ENCODE results near the gene FDXACB1. TPM values are rescaled to one million over a fixed set of nuclear protein-coding genes. Genes with fewer than 3 reads are reported as not detected.

FDXACB1 gene
- total RNA-seq, 1 experiment from 2014 or later: 5.2 TPM

GRCh38 chr11:111920908-111921307 lies 41.9 kb upstream of the FDXACB1 start:
- H3K79me2 ChIP-seq (ENCODE audit: low read length): no peaks in the 10 kb centered on the region
- H2AFZ ChIP-seq (ENCODE audit: low read length): no peak overlapping the region
- H3K36me3 ChIP-seq (ENCODE audit: insufficient read depth, low read length): no peaks in the 10 kb centered on the region
- H3K27me3 ChIP-seq (ENCODE audit: low read length): no peaks in the 10 kb centered on the region
- no peak overlapping the region for H3K9ac ChIP-seq (ENCODE audit: low read length)
- no peak for DNase-seq
- no peaks in the 10 kb centered on the region for H3K9me3 ChIP-seq (ENCODE audit: low read length)
- H3K4me3 ChIP-seq (ENCODE audit: low read length): no peak overlapping the region
- no peak overlapping the region for H3K4me2 ChIP-seq (ENCODE audit: low read depth, low read length, poor library complexity, severe bottlenecking)
- no peak overlapping the region for H3K27ac ChIP-seq (ENCODE audit: low read length)
- H3K4me1 ChIP-seq (ENCODE audit: low read length): peaks cover 4% of the 10 kb centered on the region
- H3K9me2 ChIP-seq (replicated peaks; ENCODE audit: insufficient read depth, low read length): no peaks in the 10 kb centered on the region
- no peaks in the 10 kb centered on the region for H4K20me1 ChIP-seq (ENCODE audit: insufficient read depth, low read depth, low read length)

- peaks cover 4% of the 10 kb centered on the region for H3K4me1 ChIP-seq (ENCODE audit: low read length)
- H3K79me2 ChIP-seq (ENCODE audit: low read length): no peaks in the 10 kb centered on the region
- H3K9ac ChIP-seq (ENCODE audit: low read length): no peak within 1 kb of the TSS
- no peaks in the 10 kb centered on the region for H4K20me1 ChIP-seq (ENCODE audit: insufficient read depth, low read depth, low read length)
- no peaks in the 10 kb centered on the region for H3K9me3 ChIP-seq (ENCODE audit: low read length)
- H3K36me3 ChIP-seq (ENCODE audit: insufficient read depth, low read length): no peaks in the 10 kb centered on the region
- no peak within 1 kb of the TSS for H3K4me3 ChIP-seq (ENCODE audit: low read length)
- no peak for DNase-seq
- H2AFZ ChIP-seq (ENCODE audit: low read length): no peak within 1 kb of the TSS
- no peaks in the 10 kb centered on the region for H3K9me2 ChIP-seq (replicated peaks; ENCODE audit: insufficient read depth, low read length)
- H3K27me3 ChIP-seq (ENCODE audit: low read length): no peaks in the 10 kb centered on the region
- H3K4me2 ChIP-seq (ENCODE audit: low read depth, low read length, poor library complexity, severe bottlenecking): no peak within 1 kb of the TSS
- H3K27ac ChIP-seq (ENCODE audit: low read length): no peak within 1 kb of the TSS
Observed at GRCh38 chr11:111918390-111919256, 39.7 kb upstream of the FDXACB1 start, which contains the start of gene C11orf52. C11orf52 (plus strand) TSS chr11:111918913; CDS start chr11:111918973, 60 bp downstream.

- H3K9me2 ChIP-seq (replicated peaks; ENCODE audit: insufficient read depth, low read length): no peaks in the 10 kb centered on the region
- no peak for DNase-seq
- H3K27ac ChIP-seq (ENCODE audit: low read length): no peak overlapping the region
- H3K27me3 ChIP-seq (ENCODE audit: low read length): no peaks in the 10 kb centered on the region
- no peak overlapping the region for H3K4me3 ChIP-seq (ENCODE audit: low read length)
- H3K79me2 ChIP-seq (ENCODE audit: low read length): no peaks in the 10 kb centered on the region
- H4K20me1 ChIP-seq (ENCODE audit: insufficient read depth, low read depth, low read length): no peaks in the 10 kb centered on the region
- H3K9ac ChIP-seq (ENCODE audit: low read length): no peak overlapping the region
- no peak overlapping the region for H2AFZ ChIP-seq (ENCODE audit: low read length)
- no peaks in the 10 kb centered on the region for H3K36me3 ChIP-seq (ENCODE audit: insufficient read depth, low read length)
- no peak overlapping the region for H3K4me2 ChIP-seq (ENCODE audit: low read depth, low read length, poor library complexity, severe bottlenecking)
- H3K4me1 ChIP-seq (ENCODE audit: low read length): no peaks in the 10 kb centered on the region
- H3K9me3 ChIP-seq (ENCODE audit: low read length): no peaks in the 10 kb centered on the region
Observed at GRCh38 chr11:111917788-111918187, 38.8 kb upstream of the FDXACB1 start.

GRCh38 chr11:111917312-111917711 lies 38.3 kb upstream of the FDXACB1 start:
- Histone ChIP-seq H3K9me3 (ENCODE audit: low read length) (no peaks in the 10 kb centered on the region), H3K36me3 (ENCODE audit: insufficient read depth, low read length) (no peaks in the 10 kb centered on the region), H3K9ac (ENCODE audit: low read length) (no peak overlapping the region), H3K27ac (ENCODE audit: low read length) (no peak overlapping the region), H3K4me2 (ENCODE audit: low read depth, low read length, poor library complexity, severe bottlenecking) (no peak overlapping the region), H3K79me2 (ENCODE audit: low read length) (no peaks in the 10 kb centered on the region), H3K9me2 (replicated peaks; ENCODE audit: insufficient read depth, low read length) (no peaks in the 10 kb centered on the region), H2AFZ (ENCODE audit: low read length) (no peak overlapping the region), H3K4me1 (ENCODE audit: low read length) (no peaks in the 10 kb centered on the region), H3K4me3 (ENCODE audit: low read length) (no peak overlapping the region), H3K27me3 (ENCODE audit: low read length) (no peaks in the 10 kb centered on the region), H4K20me1 (ENCODE audit: insufficient read depth, low read depth, low read length) (no peaks in the 10 kb centered on the region)
- no peak for DNase-seq

- no peaks in the 10 kb centered on the region for H3K9me3 ChIP-seq (ENCODE audit: low read length)
- H3K27ac ChIP-seq (ENCODE audit: low read length): no peak overlapping the region
- no peaks in the 10 kb centered on the region for H3K79me2 ChIP-seq (ENCODE audit: low read length)
- no peaks in the 10 kb centered on the region for H3K36me3 ChIP-seq (ENCODE audit: insufficient read depth, low read length)
- no peak overlapping the region for H3K9ac ChIP-seq (ENCODE audit: low read length)
- no peaks in the 10 kb centered on the region for H3K9me2 ChIP-seq (replicated peaks; ENCODE audit: insufficient read depth, low read length)
- no peak overlapping the region for H3K4me2 ChIP-seq (ENCODE audit: low read depth, low read length, poor library complexity, severe bottlenecking)
- no peak for DNase-seq
- no peak overlapping the region for H3K4me3 ChIP-seq (ENCODE audit: low read length)
- H3K27me3 ChIP-seq (ENCODE audit: low read length): no peaks in the 10 kb centered on the region
- H2AFZ ChIP-seq (ENCODE audit: low read length): no peak overlapping the region
- H3K4me1 ChIP-seq (ENCODE audit: low read length): no peaks in the 10 kb centered on the region
- H4K20me1 ChIP-seq (ENCODE audit: insufficient read depth, low read depth, low read length): no peaks in the 10 kb centered on the region
Observed at GRCh38 chr11:111916768-111917167, 37.8 kb upstream of the FDXACB1 start.

GRCh38 chr11:111913997-111914396 lies 35.0 kb upstream of the FDXACB1 start:
- Histone ChIP-seq H3K4me1 (ENCODE audit: low read length) (no peaks in the 10 kb centered on the region), H3K36me3 (ENCODE audit: insufficient read depth, low read length) (no peaks in the 10 kb centered on the region), H3K9me2 (replicated peaks; ENCODE audit: insufficient read depth, low read length) (no peaks in the 10 kb centered on the region), H3K27me3 (ENCODE audit: low read length) (no peaks in the 10 kb centered on the region), H4K20me1 (ENCODE audit: insufficient read depth, low read depth, low read length) (no peaks in the 10 kb centered on the region), H3K9ac (ENCODE audit: low read length) (no peak overlapping the region), H3K4me2 (ENCODE audit: low read depth, low read length, poor library complexity, severe bottlenecking) (no peak overlapping the region), H3K9me3 (ENCODE audit: low read length) (no peaks in the 10 kb centered on the region), H3K27ac (ENCODE audit: low read length) (no peak overlapping the region), H3K4me3 (ENCODE audit: low read length) (no peak overlapping the region), H3K79me2 (ENCODE audit: low read length) (no peaks in the 10 kb centered on the region), H2AFZ (ENCODE audit: low read length) (no peak overlapping the region)
- DNase-seq: no peak

GRCh38 chr11:111913031-111913861 lies 34.3 kb upstream of the FDXACB1 start:
- Histone ChIP-seq H3K9me3 (ENCODE audit: low read length) (no peaks in the 10 kb centered on the region), H3K4me2 (ENCODE audit: low read depth, low read length, poor library complexity, severe bottlenecking) (no peak overlapping the region), H3K9ac (ENCODE audit: low read length) (no peak overlapping the region), H3K9me2 (replicated peaks; ENCODE audit: insufficient read depth, low read length) (no peaks in the 10 kb centered on the region), H2AFZ (ENCODE audit: low read length) (no peak overlapping the region), H3K4me1 (ENCODE audit: low read length) (no peaks in the 10 kb centered on the region), H4K20me1 (ENCODE audit: insufficient read depth, low read depth, low read length) (no peaks in the 10 kb centered on the region), H3K79me2 (ENCODE audit: low read length) (no peaks in the 10 kb centered on the region), H3K36me3 (ENCODE audit: insufficient read depth, low read length) (no peaks in the 10 kb centered on the region), H3K27me3 (ENCODE audit: low read length) (no peaks in the 10 kb centered on the region), H3K4me3 (ENCODE audit: low read length) (no peak overlapping the region), H3K27ac (ENCODE audit: low read length) (no peak overlapping the region)
- DNase-seq: no peak

GRCh38 chr11:111912535-111912934 lies 33.6 kb upstream of the FDXACB1 start, which contains the start of gene HSPB2:
HSPB2 (plus strand) TSS chr11:111912734; CDS start chr11:111912830, 96 bp downstream.
- Histone ChIP-seq H3K4me2 (ENCODE audit: low read depth, low read length, poor library complexity, severe bottlenecking) (no peak within 1 kb of the TSS), H3K79me2 (ENCODE audit: low read length) (no peaks in the 10 kb centered on the region), H4K20me1 (ENCODE audit: insufficient read depth, low read depth, low read length) (no peaks in the 10 kb centered on the region), H3K4me3 (ENCODE audit: low read length) (no peak within 1 kb of the TSS), H3K4me1 (ENCODE audit: low read length) (no peaks in the 10 kb centered on the region), H3K27ac (ENCODE audit: low read length) (no peak within 1 kb of the TSS), H3K36me3 (ENCODE audit: insufficient read depth, low read length) (no peaks in the 10 kb centered on the region), H3K27me3 (ENCODE audit: low read length) (no peaks in the 10 kb centered on the region), H3K9ac (ENCODE audit: low read length) (no peak within 1 kb of the TSS), H2AFZ (ENCODE audit: low read length) (no peak within 1 kb of the TSS), H3K9me2 (replicated peaks; ENCODE audit: insufficient read depth, low read length) (no peaks in the 10 kb centered on the region), H3K9me3 (ENCODE audit: low read length) (no peaks in the 10 kb centered on the region)
- DNase-seq: no peak

Data from Karpas-422 (cell line).